Measurements from ENCODE around the gene CDH11. TPM values are rescaled to one million over a fixed set of nuclear protein-coding genes. Genes with fewer than 3 reads are reported as not detected.

Gene CDH11
- total RNA-seq, 1 donor = 0.31 TPM

DNA sequence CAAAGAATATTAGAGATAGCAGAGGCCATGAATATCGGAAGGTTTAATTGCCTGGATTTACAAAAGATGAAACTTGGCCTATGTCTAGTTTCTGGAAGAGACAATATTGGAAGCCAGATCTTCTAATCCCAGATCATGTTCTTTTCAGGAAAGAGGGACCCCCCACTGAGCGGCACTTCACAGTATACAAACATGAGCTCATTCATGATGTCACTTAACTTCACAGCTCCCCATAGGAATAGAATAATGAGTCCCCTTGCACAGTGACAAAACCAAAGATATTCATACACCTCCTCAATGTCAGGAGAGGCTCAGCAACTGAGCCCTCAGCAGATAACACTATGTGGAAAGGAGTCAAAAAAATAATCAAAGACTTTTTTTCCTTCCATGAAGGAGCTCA lies 147.5 kb downstream of the CDH11 start:
- no peaks in the 10 kb centered on the region for H3K27me3 ChIP-seq (ENCODE audit: insufficient read depth, low read length)
- no peak overlapping the region for H3K4me3 ChIP-seq (ENCODE audit: low read length)
- H3K4me1 ChIP-seq (ENCODE audit: insufficient read depth, low read length) = no peaks in the 10 kb centered on the region
- no peaks in the 10 kb centered on the region for H3K9me3 ChIP-seq (ENCODE audit: low read depth, low read length)

DNA sequence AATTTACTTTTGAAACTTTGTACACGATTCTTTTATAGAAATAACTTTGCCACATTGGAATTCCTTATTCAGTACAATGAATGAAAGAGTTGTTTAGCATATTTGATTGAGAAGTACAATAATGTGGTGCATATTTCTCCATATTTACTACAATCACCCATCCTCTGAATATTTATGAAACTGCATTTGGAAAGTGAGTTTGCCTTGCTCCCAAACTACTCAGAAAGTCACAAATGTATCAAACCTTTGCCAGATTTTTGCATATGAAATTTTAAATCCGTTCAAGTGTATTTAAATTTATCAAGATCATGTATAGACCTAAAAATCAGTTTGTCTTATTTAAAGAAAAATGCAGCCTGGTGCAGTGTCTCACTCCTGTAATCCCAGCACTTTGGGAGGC lies 148.7 kb downstream of the CDH11 start:
- H3K4me3 ChIP-seq (ENCODE audit: low read length) = no peak overlapping the region
- H3K4me1 ChIP-seq (ENCODE audit: insufficient read depth, low read length) = no peaks in the 10 kb centered on the region
- H3K27me3 ChIP-seq (ENCODE audit: insufficient read depth, low read length) = no peaks in the 10 kb centered on the region
- H3K9me3 ChIP-seq (ENCODE audit: low read depth, low read length) = no peaks in the 10 kb centered on the region

DNA sequence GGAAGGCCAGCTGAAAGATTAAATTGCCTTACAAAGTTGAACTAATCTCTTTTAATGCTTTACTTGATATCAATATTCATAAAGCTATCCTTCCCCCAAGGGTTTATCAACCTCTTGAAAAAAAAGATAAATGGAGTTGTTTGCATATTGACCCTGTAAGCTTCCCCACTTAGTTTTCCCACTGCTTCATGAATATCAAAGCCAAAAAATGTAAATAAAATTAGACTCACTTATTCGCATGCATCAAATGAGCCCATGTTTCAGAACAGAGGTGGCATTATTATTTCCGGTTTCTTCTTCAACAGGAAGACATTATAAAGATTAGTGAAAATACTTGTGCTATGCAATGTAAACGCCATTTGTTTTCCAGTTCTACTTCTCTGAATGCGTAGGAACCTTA lies 150.7 kb downstream of the CDH11 start:
- H3K27me3 ChIP-seq (ENCODE audit: insufficient read depth, low read length) = no peaks in the 10 kb centered on the region
- H3K4me3 ChIP-seq (ENCODE audit: low read length) = no peak overlapping the region

GRCh38 chr16:64969221-64969620 lies 152.6 kb downstream of the CDH11 start:
- Histone ChIP-seq H3K4me1 (ENCODE audit: insufficient read depth, low read length) (no peaks in the 10 kb centered on the region), H3K27me3 (ENCODE audit: insufficient read depth, low read length) (no peaks in the 10 kb centered on the region), H3K4me3 (ENCODE audit: low read length) (no peak overlapping the region)

More for the DNA sequence above, 150.7 kb downstream of the CDH11 start:
- Histone ChIP-seq H3K4me1 (ENCODE audit: insufficient read depth, low read length) (no peaks in the 10 kb centered on the region), H3K9me3 (ENCODE audit: low read depth, low read length) (no peaks in the 10 kb centered on the region)

DNA sequence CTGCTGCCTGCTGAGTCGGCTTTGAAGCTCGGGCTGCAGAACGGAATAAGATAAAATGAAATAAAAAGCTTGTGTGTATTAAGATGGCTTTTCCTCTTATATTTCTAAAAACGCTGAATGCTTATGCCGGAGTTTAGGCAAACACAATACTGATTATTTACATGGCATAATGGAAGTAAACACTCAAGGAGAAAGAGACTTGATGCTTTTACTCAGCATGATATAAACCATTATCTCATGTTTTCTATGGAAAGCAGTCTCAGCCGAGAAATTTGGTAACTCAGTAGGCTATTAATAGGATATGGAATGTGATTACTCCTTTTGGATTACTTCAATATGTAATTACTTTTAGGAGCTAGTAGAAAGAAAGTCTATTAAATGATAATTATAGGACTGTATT lies 153.3 kb downstream of the CDH11 start:
- Histone ChIP-seq H3K4me1 (ENCODE audit: insufficient read depth, low read length) (no peaks in the 10 kb centered on the region), H3K27me3 (ENCODE audit: insufficient read depth, low read length) (no peaks in the 10 kb centered on the region), H3K9me3 (ENCODE audit: low read depth, low read length) (no peaks in the 10 kb centered on the region), H3K4me3 (ENCODE audit: low read length) (no peak overlapping the region)

More at GRCh38 chr16:64969221-64969620, 152.6 kb downstream of the CDH11 start:
- no peaks in the 10 kb centered on the region for H3K9me3 ChIP-seq (ENCODE audit: low read depth, low read length)

DNA sequence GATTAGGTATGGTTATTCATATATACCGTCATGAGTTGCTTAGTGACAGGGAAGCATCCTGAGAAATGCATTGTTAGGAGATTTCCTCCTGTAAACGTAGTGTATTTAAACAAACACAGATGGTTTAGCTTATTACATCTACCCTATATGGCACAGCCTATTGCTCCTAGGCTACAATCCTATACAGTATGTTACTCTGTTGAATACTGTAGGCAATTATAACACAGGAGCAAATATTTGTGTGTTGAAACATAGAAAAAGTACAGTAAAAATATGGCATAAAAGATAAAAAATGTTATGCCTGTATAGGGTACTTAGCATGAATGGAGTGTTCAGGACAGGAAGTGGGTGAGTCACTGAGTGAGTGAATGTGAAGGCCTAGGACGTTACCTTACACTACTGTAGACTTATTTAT lies 157.7 kb downstream of the CDH11 start:
- no peaks in the 10 kb centered on the region for H3K4me1 ChIP-seq (ENCODE audit: insufficient read depth, low read length)
- no peak overlapping the region for H3K4me3 ChIP-seq (ENCODE audit: low read length)
- no peaks in the 10 kb centered on the region for H3K9me3 ChIP-seq (ENCODE audit: low read depth, low read length)
- no peaks in the 10 kb centered on the region for H3K27me3 ChIP-seq (ENCODE audit: insufficient read depth, low read length)

DNA sequence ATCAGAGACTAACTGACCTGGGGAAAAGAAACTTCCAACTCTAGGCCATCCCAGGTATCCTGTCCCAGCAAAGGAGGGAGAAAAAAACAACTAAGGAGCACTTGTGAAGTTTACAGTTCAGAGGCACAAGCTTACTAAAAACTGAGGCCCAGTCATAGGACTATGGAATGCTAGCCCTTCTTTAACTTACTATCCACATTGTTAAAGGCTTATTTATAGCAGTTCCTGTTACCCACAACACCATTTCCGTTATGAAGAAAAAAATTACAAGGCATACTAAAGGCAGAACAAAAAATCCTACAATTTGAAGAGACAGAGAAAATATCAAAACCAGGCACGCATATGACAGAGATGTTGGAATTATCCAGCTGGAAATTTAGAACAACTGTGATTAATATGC lies 159.1 kb downstream of the CDH11 start:
- H3K9me3 ChIP-seq (ENCODE audit: low read depth, low read length) = no peaks in the 10 kb centered on the region
- no peaks in the 10 kb centered on the region for H3K27me3 ChIP-seq (ENCODE audit: insufficient read depth, low read length)
- no peaks in the 10 kb centered on the region for H3K4me1 ChIP-seq (ENCODE audit: insufficient read depth, low read length)
- no peak overlapping the region for H3K4me3 ChIP-seq (ENCODE audit: low read length)

- no peaks in the 10 kb centered on the region for H3K9me3 ChIP-seq (ENCODE audit: low read depth, low read length)
Measured at GRCh38 chr16:64957246-64957645, 164.6 kb downstream of the CDH11 start.

GRCh38 chr16:64952177-64952576 lies 169.7 kb downstream of the CDH11 start:
- Histone ChIP-seq H3K9me3 (ENCODE audit: low read depth, low read length) (no peaks in the 10 kb centered on the region), H3K4me1 (ENCODE audit: insufficient read depth, low read length) (no peaks in the 10 kb centered on the region), H3K4me3 (ENCODE audit: low read length) (no peak overlapping the region), H3K27me3 (ENCODE audit: insufficient read depth, low read length) (no peaks in the 10 kb centered on the region)

More at GRCh38 chr16:64957246-64957645, 164.6 kb downstream of the CDH11 start:
- Histone ChIP-seq H3K4me3 (ENCODE audit: low read length) (no peak overlapping the region), H3K4me1 (ENCODE audit: insufficient read depth, low read length) (no peaks in the 10 kb centered on the region), H3K27me3 (ENCODE audit: insufficient read depth, low read length) (no peaks in the 10 kb centered on the region)

DNA sequence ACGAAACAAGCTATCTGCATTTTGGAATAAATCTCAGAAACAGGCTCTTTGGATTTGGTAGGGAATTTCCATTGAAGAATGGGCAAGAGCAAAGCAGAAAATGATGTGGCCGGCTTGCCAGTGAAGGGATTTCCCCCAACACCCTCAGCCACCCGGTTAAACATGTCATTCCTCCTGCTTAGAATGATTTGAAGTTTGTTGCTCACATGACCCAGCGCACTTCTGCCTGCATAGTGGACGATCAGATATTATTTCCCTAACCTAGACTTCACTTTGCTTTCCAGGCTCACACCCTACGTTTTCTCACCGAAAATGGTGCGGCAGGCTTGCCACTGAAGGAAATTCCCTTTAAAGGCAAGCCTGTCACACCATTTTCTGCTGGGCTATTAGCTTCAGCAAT lies 170.7 kb downstream of the CDH11 start:
- no peaks in the 10 kb centered on the region for H3K4me1 ChIP-seq (ENCODE audit: insufficient read depth, low read length)
- H3K4me3 ChIP-seq (ENCODE audit: low read length) = no peak overlapping the region

DNA sequence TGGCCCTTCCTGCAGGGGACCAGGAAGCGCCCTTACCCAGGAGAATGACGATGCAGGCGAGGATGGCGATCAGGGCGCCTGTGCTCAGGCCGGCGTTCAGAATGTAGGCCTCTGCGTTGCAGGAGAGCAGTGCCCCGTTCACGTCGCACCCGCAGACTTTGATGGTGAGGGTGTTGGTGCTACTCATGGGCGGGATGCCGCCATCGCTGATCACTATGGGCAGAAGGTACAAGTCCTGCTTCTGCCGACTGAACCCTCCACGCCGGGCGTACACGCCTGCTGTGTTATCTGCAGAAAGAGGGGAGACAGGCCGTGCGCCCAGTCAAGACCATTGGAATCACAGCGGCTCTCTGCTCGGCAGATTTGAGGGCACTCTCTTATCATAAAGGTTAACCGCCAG lies 171.1 kb downstream of the CDH11 start:
- H3K27me3 ChIP-seq (ENCODE audit: insufficient read depth, low read length) = no peaks in the 10 kb centered on the region
- H3K4me3 ChIP-seq (ENCODE audit: low read length) = no peak overlapping the region
- H3K4me1 ChIP-seq (ENCODE audit: insufficient read depth, low read length) = no peaks in the 10 kb centered on the region
- H3K9me3 ChIP-seq (ENCODE audit: low read depth, low read length) = no peaks in the 10 kb centered on the region

More for the DNA sequence above, 170.7 kb downstream of the CDH11 start:
- Histone ChIP-seq H3K9me3 (ENCODE audit: low read depth, low read length) (no peaks in the 10 kb centered on the region), H3K27me3 (ENCODE audit: insufficient read depth, low read length) (no peaks in the 10 kb centered on the region)

DNA sequence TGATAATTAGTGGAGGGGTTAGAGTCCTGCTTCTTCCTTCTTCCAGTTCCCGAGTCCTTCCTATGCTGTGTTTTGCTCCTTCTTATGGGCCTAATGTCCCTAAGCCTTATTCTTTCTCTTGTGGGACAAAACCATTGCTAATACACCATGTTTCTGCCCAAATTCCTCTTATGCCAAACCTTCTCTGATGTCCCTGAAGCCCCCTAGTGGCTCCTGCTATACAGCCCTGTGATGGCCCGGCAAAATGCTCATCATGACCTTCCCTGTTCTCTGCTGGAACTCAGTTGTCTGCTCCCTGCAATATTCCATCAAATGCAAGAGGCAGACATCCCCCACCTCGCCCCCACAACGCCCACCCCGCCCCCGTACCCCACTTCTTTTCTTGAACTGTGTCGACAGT lies 171.6 kb downstream of the CDH11 start:
- Histone ChIP-seq H3K27me3 (ENCODE audit: insufficient read depth, low read length) (no peaks in the 10 kb centered on the region), H3K4me1 (ENCODE audit: insufficient read depth, low read length) (no peaks in the 10 kb centered on the region), H3K4me3 (ENCODE audit: low read length) (no peak overlapping the region), H3K9me3 (ENCODE audit: low read depth, low read length) (no peaks in the 10 kb centered on the region)

GRCh38 chr16:64948056-64948455 lies 173.8 kb downstream of the CDH11 start:
- H3K4me1 ChIP-seq (ENCODE audit: insufficient read depth, low read length) = no peaks in the 10 kb centered on the region
- H3K9me3 ChIP-seq (ENCODE audit: low read depth, low read length) = no peaks in the 10 kb centered on the region
- no peaks in the 10 kb centered on the region for H3K27me3 ChIP-seq (ENCODE audit: insufficient read depth, low read length)
- no peak overlapping the region for H3K4me3 ChIP-seq (ENCODE audit: low read length)

GRCh38 chr16:64947651-64948050 lies 174.2 kb downstream of the CDH11 start:
- H3K4me1 ChIP-seq (ENCODE audit: insufficient read depth, low read length) = no peaks in the 10 kb centered on the region
- no peaks in the 10 kb centered on the region for H3K9me3 ChIP-seq (ENCODE audit: low read depth, low read length)
- no peaks in the 10 kb centered on the region for H3K27me3 ChIP-seq (ENCODE audit: insufficient read depth, low read length)
- H3K4me3 ChIP-seq (ENCODE audit: low read length) = no peak overlapping the region

DNA sequence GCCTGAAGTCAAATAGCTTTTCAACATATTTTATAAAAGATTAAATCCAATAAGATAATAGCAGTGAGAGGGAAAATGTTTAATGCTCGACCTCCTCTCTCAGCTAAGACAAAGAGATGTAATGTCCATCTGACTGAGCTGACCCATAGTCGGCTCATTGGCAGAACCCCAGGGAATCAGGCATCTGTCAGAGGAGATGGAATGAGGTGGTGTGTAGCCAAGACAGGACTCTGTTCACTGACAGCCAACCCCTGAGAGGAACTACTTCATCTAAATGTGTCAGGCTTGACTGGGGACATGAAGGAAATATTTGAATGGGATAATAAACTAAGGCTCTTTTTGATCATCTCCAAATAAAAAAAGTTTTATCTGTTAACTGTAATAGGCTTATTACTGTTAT lies 188.0 kb downstream of the CDH11 start:
- no peaks in the 10 kb centered on the region for H3K4me1 ChIP-seq (ENCODE audit: insufficient read depth, low read length)
- H3K9me3 ChIP-seq (ENCODE audit: low read depth, low read length) = no peaks in the 10 kb centered on the region
- H3K4me3 ChIP-seq (ENCODE audit: low read length) = no peak overlapping the region
- no peaks in the 10 kb centered on the region for H3K27me3 ChIP-seq (ENCODE audit: insufficient read depth, low read length)

DNA sequence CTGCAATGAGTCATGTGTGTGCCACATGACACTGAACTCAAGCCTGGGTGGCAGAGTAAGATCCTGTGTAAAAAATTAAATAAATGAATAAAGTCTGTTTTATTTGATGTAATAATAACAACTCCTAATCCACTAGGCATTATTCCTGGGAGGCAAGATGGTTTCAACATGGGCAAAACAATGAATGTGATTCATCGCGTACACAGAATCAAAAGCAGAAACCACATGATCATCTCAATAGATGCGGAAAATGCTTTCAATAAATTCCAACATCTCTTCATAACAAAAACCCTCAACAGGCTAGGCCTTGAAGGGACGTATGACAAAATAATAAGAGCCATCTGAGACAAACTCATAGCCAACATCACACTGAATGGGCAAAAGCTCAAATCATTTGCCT lies 195.4 kb downstream of the CDH11 start:
- Histone ChIP-seq H3K9me3 (ENCODE audit: low read depth, low read length) (peaks cover 17% of the 10 kb centered on the region), H3K27me3 (ENCODE audit: insufficient read depth, low read length) (no peaks in the 10 kb centered on the region), H3K4me1 (ENCODE audit: insufficient read depth, low read length) (no peaks in the 10 kb centered on the region), H3K4me3 (ENCODE audit: low read length) (no peak overlapping the region)

DNA sequence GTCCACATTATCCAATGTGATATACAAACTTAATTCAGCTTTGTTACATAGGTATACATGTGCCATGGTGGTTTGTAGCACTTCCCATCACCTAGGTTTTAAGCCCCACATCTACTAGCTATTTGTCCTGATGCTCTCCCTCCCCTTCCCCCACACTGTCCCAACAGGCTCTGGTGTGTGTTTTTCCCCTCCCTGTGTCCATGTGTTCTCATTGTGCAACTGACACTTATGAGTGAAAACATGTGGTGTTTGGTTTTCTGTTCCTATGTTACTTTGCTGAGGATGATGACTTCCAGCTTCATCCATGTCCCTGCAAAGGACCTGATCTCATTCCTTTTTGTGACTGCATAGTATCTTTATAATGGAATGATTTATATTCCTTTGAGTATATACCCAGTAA lies 196.7 kb downstream of the CDH11 start:
- Histone ChIP-seq H3K9me3 (ENCODE audit: low read depth, low read length) (peaks cover 17% of the 10 kb centered on the region), H3K27me3 (ENCODE audit: insufficient read depth, low read length) (no peaks in the 10 kb centered on the region), H3K4me3 (ENCODE audit: low read length) (no peak overlapping the region), H3K4me1 (ENCODE audit: insufficient read depth, low read length) (no peaks in the 10 kb centered on the region)

All from mononuclear cell (primary cell).